SK-N-SH (cell line): ENCODE data around the gene TFIP11.

Source experiments
- ELF1 ChIP-seq: IDR thresholded peaks from 2 replicates; pipeline ENCODE4 v1.4.0; 2012
- SMC3 ChIP-seq: IDR thresholded peaks from 2 replicates; pipeline ENCODE4 v1.6.1; 2012; ENCODE audit warnings: low read depth, low read length, improper control_type of control experiment
- YY1 ChIP-seq: IDR thresholded peaks from 2 replicates; pipeline ENCODE4 v1.4.0; 2012; ENCODE audit warnings: low read depth, mild to moderate bottlenecking

DNA sequence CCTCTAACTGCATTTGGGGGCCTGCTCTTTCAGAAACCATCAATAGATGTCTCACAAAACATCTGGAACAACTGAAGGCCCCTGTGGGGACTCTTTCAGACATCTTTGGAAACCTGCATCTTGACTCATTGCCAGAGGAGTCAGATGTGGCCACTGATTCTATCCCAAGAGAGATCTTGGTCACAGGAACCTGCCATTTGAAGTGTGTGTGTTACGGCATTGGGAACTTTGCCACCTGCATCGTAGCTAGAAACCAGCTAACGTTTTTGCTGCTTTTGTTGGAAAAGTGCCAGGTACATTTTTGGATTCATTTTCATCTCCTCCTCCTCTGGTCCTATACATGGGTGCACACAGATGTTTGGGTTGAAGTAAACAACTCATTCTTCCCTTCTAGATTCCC is 24.3 kb downstream of the TFIP11 start:
- no peak for TF ChIP-seq ELF1
- no peak for TF ChIP-seq YY1
- no peak for TF ChIP-seq SMC3
